ENCODE data around the gene OR7C1.
"Not testable (repeated sequence)": the region's sequence is repeated elsewhere in the genome, so short reads cannot be mapped to it uniquely, and the experiment has no call there.

Gene OR7C1

DNA sequence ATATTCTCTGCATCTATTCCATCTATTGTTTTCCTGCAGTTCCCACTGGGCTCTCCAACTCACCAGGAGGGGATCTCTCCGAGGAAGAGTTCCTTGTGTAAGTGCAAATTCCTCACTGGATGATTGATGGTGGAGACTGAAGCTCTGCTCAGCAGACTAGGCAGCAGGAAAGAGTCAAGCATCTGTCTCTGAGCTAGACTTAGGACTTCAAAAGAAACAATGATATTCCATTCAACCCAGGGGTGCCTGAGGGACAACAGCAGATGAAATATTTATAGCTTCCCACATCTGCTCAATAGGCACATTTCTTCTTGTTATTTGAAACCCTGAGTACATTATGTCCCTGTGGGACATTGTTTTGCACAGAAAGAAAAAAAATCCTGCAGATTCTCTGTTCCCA, at the start of gene OR7C1, which contains the start of gene OR7A5:
Gene OR7C1 (minus strand): TSS at position 175 of the 400 bp plus-strand sequence. CDS start 35,049 bp downstream, outside the sequence.
Gene OR7A5 (minus strand): TSS at position 175 of the 400 bp plus-strand sequence. CDS start 6,944 bp downstream, outside the sequence.
- DNase-seq = peak; percentile 20

DNA sequence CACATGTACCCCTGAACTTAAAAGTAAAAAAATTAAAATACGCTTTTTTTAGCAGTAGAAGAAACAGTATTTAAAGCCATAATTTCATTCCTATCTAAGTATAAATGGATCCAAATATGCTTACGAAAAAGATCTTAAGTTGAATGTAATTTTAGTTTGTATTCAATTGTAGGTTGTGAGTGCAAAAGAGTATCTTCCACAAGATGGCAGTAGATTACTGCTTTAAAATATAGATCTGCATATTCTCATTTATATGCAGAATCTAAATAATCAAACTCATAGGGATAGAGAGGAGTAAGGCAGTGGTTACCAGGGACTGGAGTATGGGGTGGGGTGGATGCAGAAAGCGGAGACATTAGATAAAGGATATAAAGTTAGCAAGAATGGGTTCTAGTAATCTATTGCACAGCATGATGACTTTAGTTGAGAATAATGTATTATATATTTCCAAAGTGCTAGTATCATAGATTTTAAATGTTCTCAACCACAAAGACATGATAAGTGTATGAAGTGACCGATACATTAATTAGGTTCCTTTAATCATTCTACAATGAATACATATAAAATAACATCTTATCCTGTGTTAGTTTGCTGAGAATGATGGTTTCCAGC, 36.7 kb upstream of the OR7C1 start:
- no peak for DNase-seq

DNA sequence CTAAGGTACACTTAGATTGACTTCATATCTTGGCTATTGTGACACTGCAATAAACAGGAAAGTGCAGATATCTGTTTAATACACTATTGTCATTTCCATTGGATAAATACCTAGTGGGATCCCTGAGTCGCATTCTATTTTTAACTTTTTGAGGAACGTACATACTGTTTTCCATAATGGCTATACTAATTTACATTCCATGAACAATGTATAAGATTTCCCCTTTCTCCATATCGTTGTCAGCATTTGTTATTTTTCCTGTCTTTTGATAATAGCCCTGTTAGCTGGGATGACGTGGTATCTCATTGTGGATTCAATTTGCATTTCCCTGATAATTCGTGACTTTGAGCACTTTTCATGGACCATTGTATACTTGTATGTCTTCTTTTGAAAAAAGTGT, 33.5 kb upstream of the OR7C1 start:
- no peak for DNase-seq

DNA sequence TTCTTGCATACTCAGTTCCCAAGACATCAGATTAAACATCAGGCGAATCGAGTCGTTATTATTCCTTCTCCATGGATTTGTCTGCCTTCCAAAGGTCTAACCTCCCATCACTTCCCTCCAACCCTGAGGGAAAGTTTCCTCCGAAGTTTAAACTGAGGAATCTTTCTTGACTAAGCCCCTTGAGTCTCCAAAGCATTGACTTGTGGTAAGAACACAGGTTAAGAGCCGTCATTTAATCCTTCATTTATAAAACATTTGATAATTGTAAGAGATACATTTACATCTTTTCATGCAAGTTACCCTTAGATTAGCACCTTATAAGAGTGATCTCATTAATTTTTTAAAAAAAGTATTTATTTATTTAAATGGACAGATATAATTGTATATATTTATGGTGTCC, 13.8 kb upstream of the OR7C1 start, which contains the start of gene OR7A10:
Gene OR7A10 (minus strand): TSS at position 101 of the 400 bp plus-strand sequence. CDS start 7,045 bp downstream, outside the sequence.
- DNase-seq = no peak

DNA sequence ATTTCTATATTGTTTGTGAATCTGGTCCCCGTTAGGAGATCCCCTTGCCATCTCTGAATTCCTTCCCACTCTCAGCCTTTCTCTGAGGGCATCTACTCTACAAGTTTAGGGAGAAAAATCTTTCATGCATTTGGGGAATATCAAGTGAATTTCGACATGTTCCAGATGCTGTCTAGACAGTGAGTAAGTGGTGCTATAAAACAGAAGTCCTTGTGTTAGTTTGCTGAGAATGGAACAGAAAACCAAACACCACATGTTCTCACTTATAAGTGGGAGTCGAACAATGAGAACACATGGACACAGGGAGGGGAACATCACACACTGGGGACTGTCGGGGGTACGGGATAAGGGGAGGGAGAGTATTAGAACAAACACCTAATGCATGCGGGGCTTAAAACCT, 8.6 kb upstream of the OR7C1 start:
- no peak for DNase-seq

DNA sequence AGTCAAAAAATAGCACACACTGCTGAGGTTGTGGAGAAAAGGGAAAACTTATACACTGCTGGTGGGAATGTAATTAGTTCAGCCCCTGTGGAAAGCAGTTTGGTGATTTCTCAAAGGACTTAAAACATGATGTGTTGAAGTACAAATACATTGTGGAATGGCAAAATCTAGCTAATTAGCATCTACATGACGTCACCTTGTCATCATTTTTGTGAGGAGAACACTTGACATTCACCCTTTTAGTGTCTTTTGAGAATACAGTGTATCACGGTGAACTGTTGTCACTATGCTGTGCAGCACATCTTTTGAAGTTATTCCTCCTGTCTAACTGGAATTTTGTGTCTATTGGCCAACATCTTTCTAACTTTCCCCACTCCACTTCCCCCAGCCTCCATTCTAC, 8.2 kb upstream of the OR7C1 start:
- no peak for DNase-seq

DNA sequence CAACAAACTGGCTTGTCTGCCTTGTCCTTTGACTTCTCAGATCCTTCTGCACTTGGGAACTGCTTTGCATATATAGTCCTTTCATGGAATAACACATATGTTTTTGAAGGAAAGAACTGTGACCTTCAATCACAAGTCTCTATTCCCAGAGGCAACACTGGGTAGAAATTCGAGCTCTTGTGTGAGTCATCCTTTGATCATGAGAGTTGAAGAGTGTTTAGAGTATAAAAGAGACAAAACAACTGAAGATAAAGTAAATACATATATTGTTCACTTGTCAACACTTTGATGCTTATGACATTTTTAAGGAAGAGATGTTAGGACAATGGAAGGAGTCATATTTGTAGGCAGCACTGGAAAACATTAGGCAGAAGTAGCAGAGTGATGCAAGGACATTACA, 5.2 kb upstream of the OR7C1 start:
- no peak for DNase-seq

DNA sequence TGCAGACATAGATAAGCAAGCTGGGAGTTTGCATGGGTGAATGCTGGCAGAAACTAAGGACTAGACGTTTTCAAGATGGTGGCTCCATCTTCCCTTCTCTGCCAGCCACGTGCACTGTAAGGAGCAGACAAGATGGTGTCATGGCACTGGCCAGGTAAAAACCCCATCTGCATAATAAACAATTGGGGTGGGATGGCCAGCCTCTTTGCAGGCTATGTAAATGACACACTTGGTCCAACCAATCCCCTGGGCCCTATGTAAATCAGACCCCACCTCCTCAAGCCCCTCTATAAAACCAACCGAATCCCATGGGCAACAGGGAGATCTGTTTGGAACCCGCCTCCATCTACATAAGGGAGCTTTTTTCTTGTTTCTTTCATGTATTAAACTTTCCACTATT, 2.4 kb upstream of the OR7C1 start:
- DNase-seq = no peak

DNA sequence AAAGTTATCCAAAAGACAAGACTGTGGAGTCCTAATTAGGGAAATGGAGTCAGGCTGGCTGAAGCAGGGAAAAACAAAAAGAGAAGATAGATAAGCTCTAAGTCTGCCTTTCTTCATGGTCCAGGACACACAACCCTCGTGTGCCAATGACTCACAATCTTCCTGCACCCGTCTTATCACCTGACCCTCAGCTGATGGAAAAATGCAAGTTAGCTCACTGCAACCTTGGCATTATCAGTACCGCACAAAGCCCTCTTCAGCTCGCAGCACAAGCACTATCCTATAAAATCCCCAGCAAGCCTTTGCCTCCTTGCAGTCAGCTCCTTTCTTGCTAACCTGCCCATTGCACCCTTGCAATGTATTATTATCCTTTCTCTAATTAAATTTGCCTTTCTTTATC, 4.3 kb downstream of the OR7C1 start:
- no peak for DNase-seq

DNA sequence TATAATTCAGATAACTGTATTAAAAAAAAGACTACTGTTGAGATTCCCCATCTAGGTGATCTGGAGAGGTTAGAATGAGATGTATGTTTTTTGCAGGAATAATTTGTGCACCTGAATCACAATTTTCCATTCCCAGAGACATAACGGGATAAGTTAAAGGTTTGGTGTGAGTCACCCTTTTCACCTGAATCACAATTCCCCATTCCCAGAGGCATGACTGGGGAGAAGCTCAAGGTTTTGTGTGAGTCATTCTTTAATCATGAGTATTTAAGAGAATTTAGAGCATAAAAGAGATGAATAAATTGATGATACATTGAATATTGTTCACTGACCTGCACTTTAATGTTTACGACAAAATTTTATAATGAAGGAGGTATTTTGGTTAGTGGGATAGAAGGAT, 9.0 kb downstream of the OR7C1 start:
- DNase-seq = no peak

DNA sequence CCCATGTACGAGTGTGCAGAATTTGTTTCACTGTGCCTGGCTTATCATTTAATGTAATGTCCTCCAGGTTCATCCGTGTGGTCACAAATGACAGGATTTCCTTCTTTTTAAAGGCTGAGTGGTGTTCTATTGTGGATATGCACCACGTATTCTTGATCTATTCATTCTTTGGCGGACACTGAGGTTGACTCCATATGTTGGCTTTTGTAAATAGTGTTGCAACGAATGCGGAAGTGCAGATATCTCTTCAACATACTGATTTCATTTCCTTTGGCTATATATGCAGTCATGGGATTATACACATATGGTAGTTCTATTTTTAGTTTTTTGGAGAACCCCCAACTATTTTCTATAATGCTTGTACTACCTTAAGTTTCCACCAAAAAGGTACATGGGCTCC, 13.0 kb downstream of the OR7C1 start:
- DNase-seq = no peak

DNA sequence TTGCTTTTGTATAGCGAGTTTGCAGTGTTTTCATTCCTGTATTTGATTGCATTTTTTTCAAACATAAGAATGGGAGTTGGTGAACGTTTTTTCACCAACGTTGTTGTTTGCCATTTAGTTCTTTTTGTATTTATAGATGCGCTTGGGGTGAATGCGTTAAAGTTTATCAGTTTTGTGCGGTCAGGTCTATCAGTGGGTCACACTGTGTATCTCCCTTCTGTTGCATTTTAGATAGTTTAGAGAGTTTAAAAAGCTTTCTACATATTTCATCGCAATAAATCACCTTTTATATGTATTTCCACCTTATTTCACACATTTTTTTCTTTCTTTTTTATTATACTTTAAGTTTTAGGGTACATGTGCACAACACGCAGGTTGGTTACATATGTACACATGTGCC, 16.4 kb downstream of the OR7C1 start:
- no peak for DNase-seq

DNA sequence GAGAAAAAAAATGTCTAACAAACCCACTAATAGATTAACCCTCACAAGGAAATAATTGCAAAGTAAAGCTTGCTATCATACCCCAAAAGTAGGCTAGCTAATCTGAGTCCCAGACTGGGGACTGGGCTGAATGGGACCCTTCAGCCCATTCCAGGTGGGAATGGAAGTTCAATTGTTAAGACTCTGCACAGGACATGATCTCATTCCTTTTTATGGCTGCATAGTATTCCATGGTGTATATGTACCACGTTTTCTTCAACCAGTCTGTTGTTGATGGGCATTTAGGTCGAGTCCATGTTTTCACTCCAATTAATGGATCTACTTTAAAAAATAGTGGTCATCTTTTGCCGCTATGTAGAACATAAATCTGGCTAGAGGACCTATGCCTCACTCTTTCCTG, 17.9 kb downstream of the OR7C1 start:
- DNase-seq = no peak

DNA sequence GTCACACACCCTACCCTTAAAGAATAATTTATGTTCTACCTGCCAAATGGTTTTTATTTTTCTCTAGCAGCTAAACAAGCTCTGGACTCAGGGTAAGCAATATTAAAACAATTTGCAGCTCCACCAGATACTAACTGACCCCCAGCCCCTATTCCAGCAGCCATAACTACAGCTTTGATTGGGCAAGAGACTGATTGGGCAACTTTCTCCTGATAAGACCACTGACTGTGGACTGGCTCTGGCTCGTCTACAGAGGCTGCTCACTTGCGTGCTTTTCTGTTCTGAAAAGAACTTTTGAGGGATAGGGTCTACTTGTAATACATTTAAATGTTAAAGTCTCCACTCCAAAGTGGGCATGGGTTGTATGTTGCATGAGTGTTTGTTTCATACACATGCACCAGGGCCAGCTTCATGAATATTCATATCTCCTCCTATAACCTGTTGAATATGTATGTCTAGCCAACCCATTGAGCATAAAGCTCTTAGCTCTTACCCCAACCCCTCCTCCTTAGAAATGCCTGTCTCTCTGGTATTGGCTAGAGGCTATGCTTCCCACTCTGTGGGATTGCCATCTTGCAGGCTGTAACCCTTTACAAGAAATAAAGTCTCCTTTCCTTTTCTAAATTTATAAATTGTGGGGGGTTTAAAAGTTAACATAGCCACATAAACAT, 19.9 kb downstream of the OR7C1 start:
- DNase-seq = no peak

DNA sequence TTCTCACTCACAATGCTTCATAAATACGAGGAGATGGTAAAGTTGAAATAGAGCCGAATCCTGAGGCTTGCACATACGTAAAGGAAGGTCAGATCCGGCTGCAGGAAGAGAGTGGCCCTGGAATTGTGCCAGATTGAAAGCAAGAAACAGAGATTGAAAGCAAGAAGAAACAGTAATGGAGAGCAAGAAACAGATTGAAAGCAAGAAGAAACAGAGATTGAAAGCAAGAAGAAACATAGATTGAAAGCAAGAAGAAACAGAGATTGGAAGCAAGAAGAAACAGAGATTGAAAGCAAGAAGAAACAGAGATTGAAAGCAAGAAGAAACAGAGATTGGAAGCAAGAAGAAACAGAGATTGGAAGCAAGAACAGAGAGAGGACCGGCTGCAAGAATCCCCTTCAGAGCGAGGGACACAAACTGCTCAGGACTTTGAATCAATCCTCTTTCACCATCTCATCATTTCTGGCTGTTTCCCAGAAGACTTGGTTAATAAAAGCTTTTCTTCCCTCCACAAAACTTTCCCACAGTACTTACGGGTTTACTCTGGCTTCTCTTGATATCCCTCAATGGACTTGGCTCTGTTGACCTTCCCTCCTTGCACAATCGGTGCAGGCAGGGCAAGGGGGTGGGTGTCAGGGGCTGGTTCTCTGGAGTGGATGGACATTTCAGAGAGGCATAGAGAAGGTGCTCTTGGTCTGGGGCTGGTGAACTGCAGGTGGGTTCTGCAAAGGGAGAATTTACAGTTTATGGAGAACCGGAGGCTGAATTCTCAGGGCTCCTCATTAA, 25.5 kb downstream of the OR7C1 start:
- no peak for DNase-seq

DNA sequence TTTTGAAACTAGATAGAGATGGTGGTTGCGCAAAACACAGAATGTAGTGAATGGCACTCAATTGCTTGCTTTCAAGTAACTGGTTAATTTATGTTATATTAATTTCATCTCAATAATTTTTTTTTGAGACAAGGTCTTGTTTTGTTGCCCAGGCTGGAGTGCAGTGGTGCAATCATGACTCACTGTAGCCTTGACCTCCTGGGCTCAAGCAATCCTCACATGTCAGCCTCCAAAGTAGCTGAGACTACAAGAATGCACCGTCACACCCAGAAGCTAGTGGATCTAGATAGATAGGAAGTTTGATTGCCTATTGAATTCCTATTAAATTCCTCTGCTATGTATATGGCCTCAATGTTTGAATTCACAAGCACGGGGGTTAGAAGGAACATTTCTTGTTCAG, 30.2 kb downstream of the OR7C1 start:
- no peak for DNase-seq

DNA sequence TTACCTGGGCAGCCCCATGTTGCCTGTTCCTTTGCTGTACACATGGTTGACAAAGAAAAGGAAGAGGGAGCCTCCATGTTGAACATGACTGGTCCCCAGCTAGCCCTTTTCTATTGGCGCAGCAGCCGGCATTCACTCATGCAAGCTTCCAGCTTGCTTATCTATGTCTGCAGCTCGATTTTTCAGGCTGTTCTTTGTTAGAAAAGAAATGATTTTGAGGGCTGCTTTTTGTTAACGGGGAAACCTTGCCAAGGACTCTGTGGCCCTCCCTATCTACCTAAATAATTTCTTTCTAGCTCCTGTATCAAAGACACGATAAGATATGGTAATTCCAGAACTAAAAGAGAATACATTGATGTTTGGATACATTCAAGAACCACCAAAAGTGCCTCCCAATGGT, 36.2 kb downstream of the OR7C1 start:
- DNase-seq = no peak

DNA sequence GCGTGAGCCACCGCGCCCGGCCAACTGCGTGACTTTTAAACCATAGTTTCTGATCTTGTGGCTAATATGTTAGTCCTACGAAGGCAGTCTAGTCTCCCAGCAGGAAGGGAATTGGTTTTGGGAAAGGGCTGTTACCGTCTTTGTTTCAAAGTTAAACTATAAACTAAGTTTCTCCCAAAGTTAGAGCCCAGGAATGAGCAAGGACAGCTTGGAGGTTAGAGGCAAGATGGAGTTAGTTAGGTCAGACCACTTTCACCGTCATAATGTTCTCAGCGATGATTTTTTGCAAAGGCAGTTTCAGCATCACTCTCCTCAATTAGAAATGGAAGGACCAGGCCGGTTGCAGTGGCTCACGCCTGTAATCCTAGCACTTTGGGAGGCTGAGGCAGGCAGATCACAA, 39.0 kb downstream of the OR7C1 start:
- no peak for DNase-seq

DNA sequence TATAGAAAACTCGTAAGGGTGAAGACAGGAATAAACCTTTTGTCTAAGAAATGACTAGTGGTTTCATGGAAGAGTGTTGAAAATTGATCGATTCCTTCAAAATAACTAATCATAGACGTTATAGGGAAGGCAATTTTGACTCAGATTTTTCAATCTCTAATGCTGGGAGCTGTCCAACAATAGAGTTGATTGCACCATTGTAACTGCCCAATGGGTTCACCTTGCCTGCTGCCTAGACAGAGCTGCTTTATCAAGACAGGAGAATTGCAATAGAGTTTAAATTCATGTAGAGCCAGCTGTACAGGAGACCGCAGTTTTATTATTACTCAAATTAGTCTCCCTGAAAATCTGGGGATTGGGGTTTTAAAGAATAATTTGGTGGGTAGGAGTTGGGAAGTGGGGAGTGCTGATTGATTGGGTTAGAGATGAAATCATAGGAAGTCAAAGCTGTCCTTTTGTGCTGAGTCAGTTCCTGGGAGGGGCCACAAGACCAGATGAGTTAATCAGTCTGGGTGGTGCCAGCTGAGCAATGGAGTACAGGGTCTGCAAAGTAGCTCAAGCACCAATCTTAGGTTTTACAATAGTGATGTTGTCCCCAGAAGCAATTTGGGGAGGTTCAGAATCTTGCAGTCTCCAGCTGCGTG, 39.8 kb downstream of the OR7C1 start:
- no peak for DNase-seq

DNA sequence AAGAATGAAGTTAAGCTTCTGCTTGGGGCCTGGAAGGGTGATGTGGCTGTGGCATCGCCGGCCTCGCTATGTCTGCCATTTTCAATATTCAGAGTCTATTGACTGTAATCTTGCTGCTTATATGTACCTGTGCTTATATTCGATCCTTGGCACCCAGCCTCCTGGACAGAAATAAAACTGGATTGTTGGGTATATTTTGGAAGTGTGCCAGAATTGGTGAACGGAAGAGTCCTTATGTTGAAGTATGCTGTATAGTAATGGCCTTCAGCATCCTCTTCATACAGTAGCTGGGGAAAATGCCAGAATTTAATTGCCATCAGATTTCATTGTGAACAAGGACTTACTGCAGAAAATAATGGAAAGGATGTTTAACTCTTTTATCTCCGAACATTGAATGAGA, 42.7 kb downstream of the OR7C1 start:
- DNase-seq = not testable (repeated sequence)

DNA sequence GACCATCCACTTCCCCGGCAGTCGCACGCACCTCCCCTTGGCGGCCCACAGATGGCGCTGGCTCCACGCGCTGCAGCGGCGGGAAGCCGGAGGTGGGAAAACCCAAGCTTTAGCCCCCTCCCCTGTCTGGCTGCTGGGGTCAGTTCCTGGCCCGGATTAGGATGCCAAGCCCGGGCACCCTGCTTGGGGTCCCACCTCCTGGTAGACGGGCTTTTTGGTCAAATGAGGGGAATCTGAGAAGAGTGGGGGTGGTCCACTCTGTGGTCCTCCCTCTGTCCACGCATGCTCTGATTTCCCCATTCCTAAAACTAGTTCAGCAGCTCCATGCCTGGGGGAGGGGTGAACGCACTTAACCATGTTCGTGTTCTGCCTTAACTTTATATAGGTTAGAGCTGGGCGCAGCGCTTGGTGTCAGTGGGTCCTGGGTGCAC, 48.5 kb downstream of the OR7C1 start:
- peak; percentile 47 for DNase-seq

DNA sequence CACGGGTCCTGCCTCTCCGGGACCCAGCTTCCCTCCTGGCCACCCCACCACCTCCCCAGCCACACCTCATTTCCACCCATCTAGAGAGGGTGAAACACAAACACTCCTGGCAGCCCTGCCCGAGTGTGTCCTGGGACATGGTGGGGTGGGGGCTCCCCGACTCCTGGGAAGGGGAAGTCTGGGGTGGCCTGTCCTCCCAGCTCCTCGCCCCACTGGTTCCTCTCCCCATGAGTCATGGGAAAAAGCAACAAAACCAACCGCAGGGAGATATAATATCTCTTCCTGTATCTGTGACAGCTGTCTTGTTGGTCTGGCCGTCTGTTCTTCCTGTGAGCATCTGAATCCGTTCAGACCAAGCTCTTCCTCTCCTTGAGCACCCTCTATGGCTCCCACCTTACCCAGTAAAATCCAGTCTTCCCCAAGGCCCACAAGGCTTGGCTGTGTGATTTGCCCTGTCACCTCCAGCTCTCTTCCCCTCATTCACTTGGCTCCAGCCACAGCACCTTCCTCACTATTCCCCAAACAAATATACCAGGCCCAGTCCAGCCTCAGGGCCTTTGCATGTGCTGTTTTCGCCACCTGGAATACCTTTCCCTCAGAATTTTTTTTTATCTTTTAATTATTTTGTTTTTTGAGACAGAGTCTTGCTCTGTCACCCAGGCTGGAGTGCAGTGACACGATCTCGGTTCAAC, 49.7 kb downstream of the OR7C1 start:
- DNase-seq = not testable (repeated sequence)

DNA sequence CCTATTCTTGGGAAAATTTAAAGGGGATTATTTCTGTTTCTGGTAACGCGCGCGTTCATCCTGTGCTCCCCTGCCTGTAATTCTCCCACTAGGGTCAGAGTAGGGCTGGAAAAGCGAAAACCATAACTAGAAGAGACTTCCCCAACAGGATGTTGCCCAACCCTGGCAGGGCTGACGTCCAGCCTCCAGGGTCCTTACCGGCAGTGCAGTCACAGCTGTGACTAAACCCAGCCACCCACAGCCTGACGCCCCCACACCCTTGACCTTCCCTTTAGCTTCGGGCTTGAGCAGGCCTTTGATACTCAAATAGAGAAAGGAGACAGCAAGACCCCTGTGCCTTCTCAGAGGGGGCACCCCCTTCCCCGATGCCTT, 50.3 kb downstream of the OR7C1 start:
- not testable (repeated sequence) for DNase-seq
